ENCODE results near the gene PRR27.
"Not testable (repeated sequence)": the region's sequence is repeated elsewhere in the genome, so short reads cannot be mapped to it uniquely, and the experiment has no call there.

Gene PRR27

GRCh38 chr4:70195425-70195824, 41.4 kb downstream of the PRR27 start, which contains the start of gene ODAM:
TSS of gene ODAM (plus strand) at chr4:70195725. CDS start at chr4:70196544, 819 bp downstream.
- Histone ChIP-seq H3K27me3 (ENCODE audit: control insufficient read depth, low read length) (no peaks in the 10 kb centered on the region), H3K9me2 (replicated peaks; ENCODE audit: control insufficient read depth, low read length) (no peaks in the 10 kb centered on the region), H3K79me2 (ENCODE audit: control insufficient read depth, low read length) (no peaks in the 10 kb centered on the region), H3K9me3 (ENCODE audit: control insufficient read depth, insufficient read depth, low read length) (no peaks in the 10 kb centered on the region), H4K20me1 (ENCODE audit: control insufficient read depth, insufficient read depth, low read depth, low read length) (no peaks in the 10 kb centered on the region), H3K4me1 (ENCODE audit: control insufficient read depth, low read length) (no peaks in the 10 kb centered on the region), H3K27ac (ENCODE audit: low read depth, low read length) (no peak within 1 kb of the TSS), H3K36me3 (ENCODE audit: control insufficient read depth, low read length) (no peaks in the 10 kb centered on the region), H3K4me3 (ENCODE audit: low read length) (no peak within 1 kb of the TSS), H3K4me2 (ENCODE audit: low read length) (no peak within 1 kb of the TSS), H3F3A (ENCODE audit: control insufficient read depth, insufficient read depth) (no peaks in the 10 kb centered on the region)
- TF ChIP-seq CTCF (IDR thresholded peaks at IDR 0.05; ENCODE audit: low read depth, low read length, poor library complexity, severe bottlenecking) (no peak), EZH2phosphoT487 (IDR thresholded peaks at IDR 0.05; ENCODE audit: borderline replicate concordance, low read length) (no peak)

- H3K9me3 ChIP-seq (ENCODE audit: control insufficient read depth, insufficient read depth, low read length): no peaks in the 10 kb centered on the region
- no peaks in the 10 kb centered on the region for H3K27me3 ChIP-seq (ENCODE audit: control insufficient read depth, low read length)
- H3K79me2 ChIP-seq (ENCODE audit: control insufficient read depth, low read length): no peaks in the 10 kb centered on the region
- H3K36me3 ChIP-seq (ENCODE audit: control insufficient read depth, low read length): no peaks in the 10 kb centered on the region
- TF ChIP-seq EZH2phosphoT487 (IDR thresholded peaks at IDR 0.05; ENCODE audit: borderline replicate concordance, low read length) (no peak), CTCF (IDR thresholded peaks at IDR 0.05; ENCODE audit: low read depth, low read length, poor library complexity, severe bottlenecking) (no peak)
- no peaks in the 10 kb centered on the region for H3F3A ChIP-seq (ENCODE audit: control insufficient read depth, insufficient read depth)
- H3K4me1 ChIP-seq (ENCODE audit: control insufficient read depth, low read length): no peaks in the 10 kb centered on the region
- no peaks in the 10 kb centered on the region for H3K9me2 ChIP-seq (replicated peaks; ENCODE audit: control insufficient read depth, low read length)
- H4K20me1 ChIP-seq (ENCODE audit: control insufficient read depth, insufficient read depth, low read depth, low read length): no peaks in the 10 kb centered on the region
- no peak overlapping the region for H3K27ac ChIP-seq (ENCODE audit: low read depth, low read length)
- H3K4me2 ChIP-seq (ENCODE audit: low read length): no peak overlapping the region
- no peak overlapping the region for H3K4me3 ChIP-seq (ENCODE audit: low read length)
Measured at GRCh38 chr4:70196857-70197256, 42.8 kb downstream of the PRR27 start.

DNA sequence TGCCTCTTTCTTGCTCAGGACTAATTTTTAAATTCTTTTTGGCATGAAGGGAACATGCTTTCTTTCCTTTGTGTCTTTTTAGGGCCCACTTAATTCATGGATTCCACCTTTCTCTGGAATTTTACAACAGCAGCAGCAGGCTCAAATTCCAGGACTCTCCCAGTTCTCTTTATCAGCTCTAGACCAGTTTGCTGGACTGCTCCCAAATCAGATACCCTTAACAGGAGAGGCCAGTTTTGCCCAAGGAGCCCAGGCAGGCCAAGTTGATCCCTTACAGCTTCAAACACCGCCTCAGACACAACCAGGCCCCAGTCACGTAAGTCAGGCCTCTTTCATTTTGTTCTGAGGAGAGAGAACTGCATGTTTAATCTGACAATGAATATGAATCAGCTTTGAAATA, 43.8 kb downstream of the PRR27 start:
- Histone ChIP-seq H3K79me2 (ENCODE audit: control insufficient read depth, low read length) (no peaks in the 10 kb centered on the region), H3K9me3 (ENCODE audit: control insufficient read depth, insufficient read depth, low read length) (no peaks in the 10 kb centered on the region), H3F3A (ENCODE audit: control insufficient read depth, insufficient read depth) (no peaks in the 10 kb centered on the region), H3K4me1 (ENCODE audit: control insufficient read depth, low read length) (no peaks in the 10 kb centered on the region), H3K27ac (ENCODE audit: low read depth, low read length) (no peak overlapping the region), H3K9me2 (replicated peaks; ENCODE audit: control insufficient read depth, low read length) (no peaks in the 10 kb centered on the region), H3K4me3 (ENCODE audit: low read length) (no peak overlapping the region), H3K27me3 (ENCODE audit: control insufficient read depth, low read length) (no peaks in the 10 kb centered on the region), H4K20me1 (ENCODE audit: control insufficient read depth, insufficient read depth, low read depth, low read length) (no peaks in the 10 kb centered on the region), H3K36me3 (ENCODE audit: control insufficient read depth, low read length) (no peaks in the 10 kb centered on the region), H3K4me2 (ENCODE audit: low read length) (no peak overlapping the region)
- no peak for TF ChIP-seq CTCF (IDR thresholded peaks at IDR 0.05; ENCODE audit: low read depth, low read length, poor library complexity, severe bottlenecking)
- no peak for TF ChIP-seq EZH2phosphoT487 (IDR thresholded peaks at IDR 0.05; ENCODE audit: borderline replicate concordance, low read length)

DNA sequence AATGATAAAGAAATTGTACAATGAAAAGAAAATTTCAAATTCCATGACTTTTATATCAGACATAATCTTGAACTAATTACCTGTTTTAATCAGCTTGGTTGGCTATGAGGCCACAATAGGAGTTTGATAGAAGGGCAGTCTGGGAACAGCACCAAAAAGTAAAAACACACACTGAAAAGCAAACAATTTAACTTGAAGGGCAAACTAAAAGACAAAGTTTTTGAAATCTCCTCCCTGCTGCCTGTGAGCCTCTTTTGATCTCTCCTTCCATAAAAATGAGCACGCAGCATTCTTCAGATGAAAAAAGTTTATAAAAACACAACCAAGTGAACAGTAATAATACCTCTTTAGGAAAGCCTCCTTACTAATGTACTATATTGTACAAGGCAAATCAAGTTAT, 49.6 kb downstream of the PRR27 start:
- TF ChIP-seq CTCF (IDR thresholded peaks at IDR 0.05; ENCODE audit: low read depth, low read length, poor library complexity, severe bottlenecking) (no peak), EZH2phosphoT487 (IDR thresholded peaks at IDR 0.05; ENCODE audit: borderline replicate concordance, low read length) (no peak)
- H3K4me1 ChIP-seq (ENCODE audit: control insufficient read depth, low read length): no peaks in the 10 kb centered on the region
- H3K27me3 ChIP-seq (ENCODE audit: control insufficient read depth, low read length): no peaks in the 10 kb centered on the region
- no peaks in the 10 kb centered on the region for H3K9me2 ChIP-seq (replicated peaks; ENCODE audit: control insufficient read depth, low read length)
- no peaks in the 10 kb centered on the region for H3K79me2 ChIP-seq (ENCODE audit: control insufficient read depth, low read length)
- H4K20me1 ChIP-seq (ENCODE audit: control insufficient read depth, insufficient read depth, low read depth, low read length): no peaks in the 10 kb centered on the region
- no peaks in the 10 kb centered on the region for H3K9me3 ChIP-seq (ENCODE audit: control insufficient read depth, insufficient read depth, low read length)
- H3K4me3 ChIP-seq (ENCODE audit: low read length): no peak overlapping the region
- no peaks in the 10 kb centered on the region for H3F3A ChIP-seq (ENCODE audit: control insufficient read depth, insufficient read depth)
- no peaks in the 10 kb centered on the region for H3K36me3 ChIP-seq (ENCODE audit: control insufficient read depth, low read length)
- H3K4me2 ChIP-seq (ENCODE audit: low read length): no peak overlapping the region
- no peak overlapping the region for H3K27ac ChIP-seq (ENCODE audit: low read depth, low read length)

GRCh38 chr4:70212752-70213151, 58.7 kb downstream of the PRR27 start:
- not testable (repeated sequence) for H3K36me3 ChIP-seq (ENCODE audit: control insufficient read depth, low read length); H3K79me2 ChIP-seq (ENCODE audit: control insufficient read depth, low read length); H4K20me1 ChIP-seq (ENCODE audit: control insufficient read depth, insufficient read depth, low read depth, low read length); H3K4me3 ChIP-seq (ENCODE audit: low read length); H3K4me2 ChIP-seq (ENCODE audit: low read length); H3K27ac ChIP-seq (ENCODE audit: low read depth, low read length); H3K27me3 ChIP-seq (ENCODE audit: control insufficient read depth, low read length); H3K9me3 ChIP-seq (ENCODE audit: control insufficient read depth, insufficient read depth, low read length); H3K9me2 ChIP-seq (replicated peaks; ENCODE audit: control insufficient read depth, low read length); H3F3A ChIP-seq (ENCODE audit: control insufficient read depth, insufficient read depth); H3K4me1 ChIP-seq (ENCODE audit: control insufficient read depth, low read length)

All from DOHH2 (cell line).